ENCODE results near the gene BARHL2.

GRCh38 chr1:90717665-90718410 is 736 bp upstream of the BARHL2 start:
- TF ChIP-seq CTCF (conservative IDR thresholded peaks at IDR 0.05; ENCODE audit: low read depth, low read length) = no peak
- no peak for TF ChIP-seq RFX5 (IDR thresholded peaks at IDR 0.05; ENCODE audit: low read depth, low read length)
- TF ChIP-seq CHD1 (IDR thresholded peaks at IDR 0.05; ENCODE audit: low read depth, low read length) = no peak
- TF ChIP-seq POLR2A (IDR thresholded peaks at IDR 0.05; ENCODE audit: low read depth, low read length) = no peak

Data from IMR-90 (cell line).